ENCODE results near the gene TNFRSF12A. TPM values are rescaled to one million over a fixed set of nuclear protein-coding genes. Genes with fewer than 3 reads are reported as not detected.
A peak's percentile ranks its signal among the peaks of the same experiment; 100 is the strongest.

The TNFRSF12A gene
- total and polyA plus RNA-seq, 2 of the 13 experiments (the other 11 are each of a cell fraction or from before 2014, with no cell fraction given): 61.9 to 66.0 TPM

- TF ChIP-seq, protein P1, sequence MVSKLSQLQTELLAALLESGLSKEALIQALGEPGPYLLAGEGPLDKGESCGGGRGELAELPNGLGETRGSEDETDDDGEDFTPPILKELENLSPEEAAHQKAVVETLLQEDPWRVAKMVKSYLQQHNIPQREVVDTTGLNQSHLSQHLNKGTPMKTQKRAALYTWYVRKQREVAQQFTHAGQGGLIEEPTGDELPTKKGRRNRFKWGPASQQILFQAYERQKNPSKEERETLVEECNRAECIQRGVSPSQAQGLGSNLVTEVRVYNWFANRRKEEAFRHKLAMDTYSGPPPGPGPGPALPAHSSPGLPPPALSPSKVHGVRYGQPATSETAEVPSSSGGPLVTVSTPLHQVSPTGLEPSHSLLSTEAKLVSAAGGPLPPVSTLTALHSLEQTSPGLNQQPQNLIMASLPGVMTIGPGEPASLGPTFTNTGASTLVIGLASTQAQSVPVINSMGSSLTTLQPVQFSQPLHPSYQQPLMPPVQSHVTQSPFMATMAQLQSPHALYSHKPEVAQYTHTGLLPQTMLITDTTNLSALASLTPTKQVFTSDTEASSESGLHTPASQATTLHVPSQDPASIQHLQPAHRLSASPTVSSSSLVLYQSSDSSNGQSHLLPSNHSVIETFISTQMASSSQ (IDR thresholded peaks at IDR 0.05; ENCODE audit: low read depth): no peak
- TF ChIP-seq, protein P1 (CRISPR knock-in tag; IDR thresholded peaks at IDR 0.05; ENCODE audit: borderline replicate concordance): peak; percentile 37; the same call in 1 of the 2 replicates
- TF ChIP-seq SRSF9 (IDR thresholded peaks at IDR 0.05; ENCODE audit: borderline replicate concordance, insufficient read depth, low read depth, low read length, poor library complexity, severe bottlenecking): no peak
- no peak for TF ChIP-seq DNMT3B (CRISPR knock-in tag; conservative IDR thresholded peaks at IDR 0.05)
- TF ChIP-seq TFAP4 (IDR thresholded peaks at IDR 0.05; ENCODE audit: borderline replicate concordance, low read depth): 0 out of 2 replicates have a peak, but pooled peaks have one; percentile 24
- TF ChIP-seq PBX3 (CRISPR knock-in tag; IDR thresholded peaks at IDR 0.05; ENCODE audit: borderline replicate concordance): no peak
- no peak; the same call in 1 of the 2 replicates for TF ChIP-seq ZNF280D (CRISPR knock-in tag; IDR thresholded peaks at IDR 0.05)
- TF ChIP-seq, protein P2, sequence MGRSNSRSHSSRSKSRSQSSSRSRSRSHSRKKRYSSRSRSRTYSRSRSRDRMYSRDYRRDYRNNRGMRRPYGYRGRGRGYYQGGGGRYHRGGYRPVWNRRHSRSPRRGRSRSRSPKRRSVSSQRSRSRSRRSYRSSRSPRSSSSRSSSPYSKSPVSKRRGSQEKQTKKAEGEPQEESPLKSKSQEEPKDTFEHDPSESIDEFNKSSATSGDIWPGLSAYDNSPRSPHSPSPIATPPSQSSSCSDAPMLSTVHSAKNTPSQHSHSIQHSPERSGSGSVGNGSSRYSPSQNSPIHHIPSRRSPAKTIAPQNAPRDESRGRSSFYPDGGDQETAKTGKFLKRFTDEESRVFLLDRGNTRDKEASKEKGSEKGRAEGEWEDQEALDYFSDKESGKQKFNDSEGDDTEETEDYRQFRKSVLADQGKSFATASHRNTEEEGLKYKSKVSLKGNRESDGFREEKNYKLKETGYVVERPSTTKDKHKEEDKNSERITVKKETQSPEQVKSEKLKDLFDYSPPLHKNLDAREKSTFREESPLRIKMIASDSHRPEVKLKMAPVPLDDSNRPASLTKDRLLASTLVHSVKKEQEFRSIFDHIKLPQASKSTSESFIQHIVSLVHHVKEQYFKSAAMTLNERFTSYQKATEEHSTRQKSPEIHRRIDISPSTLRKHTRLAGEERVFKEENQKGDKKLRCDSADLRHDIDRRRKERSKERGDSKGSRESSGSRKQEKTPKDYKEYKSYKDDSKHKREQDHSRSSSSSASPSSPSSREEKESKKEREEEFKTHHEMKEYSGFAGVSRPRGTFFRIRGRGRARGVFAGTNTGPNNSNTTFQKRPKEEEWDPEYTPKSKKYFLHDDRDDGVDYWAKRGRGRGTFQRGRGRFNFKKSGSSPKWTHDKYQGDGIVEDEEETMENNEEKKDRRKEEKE (IDR thresholded peaks at IDR 0.05): no peak
- no peak for TF ChIP-seq SP2 (CRISPR knock-in tag; IDR thresholded peaks at IDR 0.05)
- TF ChIP-seq ZBTB7B (CRISPR knock-in tag; IDR thresholded peaks at IDR 0.05): peak; percentile 26; the same call in 1 of the 2 replicates
- TF ChIP-seq MLLT10 (CRISPR knock-in tag; IDR thresholded peaks at IDR 0.05): no peak
- no peak for TF ChIP-seq ZNF329 (CRISPR knock-in tag; IDR thresholded peaks at IDR 0.05; ENCODE audit: low read depth)
These were observed 39.7 kb upstream of the TNFRSF12A start, which contains the start of gene PKMYT1 (continued) for GRCh38 chr16:2980227-2981176.

Data from HepG2 (cell line).